Kidney (tissue), 14 donors: ENCODE results near the gene C3orf20. TPM values are rescaled to one million over a fixed set of nuclear protein-coding genes. Genes with fewer than 3 reads are reported as not detected.

ENCODE experiments used
- DNase-seq, 5 donors: peaks; one replicate each; pipeline ENCODE4 v3.0.0-alpha.2; 2013 to 2020
- FAIRE-seq: peaks from 2 replicates; lab custom pipeline; 2012; peaks lifted over from hg19 to GRCh38; lab: Jason Lieb, UNC
- H3K27ac ChIP-seq, 2 donors: one replicate each; pipeline ENCODE4 v1.7.0; 2013; ENCODE audit warnings: low read depth in 2 of 2, low read length in 2 of 2, inconsistent platforms in 1 of 2
- H3K27me3 ChIP-seq: one replicate; pipeline ENCODE4 v1.7.1; 2013; ENCODE audit warnings: low read length, inconsistent platforms; ENCODE audit not compliant: control insufficient read depth, insufficient read depth
- H3K36me3 ChIP-seq, 3 donors: one replicate each; pipeline versions ENCODE4 v1.7.0 to v1.7.1; 2013; ENCODE audit warnings: low read length in 3 of 3, control low read depth in 1 of 3, inconsistent platforms in 1 of 3; ENCODE audit not compliant: insufficient read depth in 3 of 3, control insufficient read depth in 2 of 3
- H3K4me1 ChIP-seq, 3 donors: one replicate each; pipeline versions ENCODE4 v1.7.0 to v1.7.1; 2013; ENCODE audit warnings: low read length in 3 of 3, inconsistent platforms in 1 of 3, low read depth in 1 of 3; ENCODE audit not compliant: control insufficient read depth in 2 of 3, insufficient read depth in 2 of 3
- H3K4me3 ChIP-seq, 3 donors: one replicate each; pipeline versions ENCODE4 v1.7.0 to v1.8.1; 2013; ENCODE audit warnings: low read length in 3 of 3, control low read depth in 1 of 3, inconsistent platforms in 1 of 3
- H3K9ac ChIP-seq, 3 donors: one replicate each; pipeline versions ENCODE4 v1.7.0 to v1.7.1; 2013; ENCODE audit warnings: low read length in 3 of 3, control low read depth in 1 of 3, inconsistent platforms in 1 of 3
- H3K9me3 ChIP-seq, 3 donors: one replicate each; pipeline versions ENCODE4 v1.7.0 to v1.7.1; 2013; ENCODE audit warnings: low read length in 3 of 3, control low read depth in 1 of 3, inconsistent platforms in 1 of 3; ENCODE audit not compliant: control insufficient read depth in 2 of 3, insufficient read depth in 1 of 3
- CTCF ChIP-seq: IDR thresholded peaks from 3 replicates; pipeline ENCODE4 v1.5.1; 2012; ENCODE audit warnings: mild to moderate bottlenecking, moderate library complexity, borderline replicate concordance; ENCODE audit not compliant: insufficient read depth; ENCODE audit errors: extremely low read depth
- intact Hi-C: fragments of 100-400 bp; cut with DNase I; formaldehyde crosslinking; loops from one replicate; pipeline ENCODE4 v1.11.1; 2022
- polyA plus RNA-seq: library from polyadenylated mRNA; stranded (reverse); fragments of 350-450 nt; fragmentation: Illumina TruSeq; extraction: RNeasy Lipid Tissue Mini Kit (QIAGEN cat#74804); gene quantifications from one replicate; pipeline ENCODE4 v1.2.3, GENCODE V29; 2014; ENCODE audit warnings: low read depth, low replicate concordance; ENCODE audit not compliant: insufficient read depth
- total RNA-seq: library from RNA; stranded (reverse); fragmentation: NEBNext Ultra II Directional; extraction: Animal tissue kit (Norgen Biotek cat#: 25700); gene quantifications from one replicate; pipeline ENCODE4 v1.2.1, GENCODE V29; 2021
- donor health status: control.
- donor health status: control.
- donor health status: control.
- donor health status: control.
- donor health status: control.
- donor health status: DM: yes; HTN: yes; CAD: no.
- donor health status: Normal renal cell carcinoma (clear cell type).

The C3orf20 gene
- total and polyA plus RNA-seq, 2 donors from 2014 or later: 0.16 TPM; not detected in 1

- no peak for TF ChIP-seq CTCF
- intact Hi-C loops: no loop called here
- H3K9ac ChIP-seq: no peak overlapping the region
- peak overlapping the region in 1 of 2 donors; percentile 39 for H3K27ac ChIP-seq
- H3K36me3 ChIP-seq: no peaks in the 10 kb centered on the region
- FAIRE-seq (no peak), DNase-seq (no peak)
- H3K4me3 ChIP-seq: peak overlapping the region; percentile 37 to 80 (median 71)
- no peaks in the 10 kb centered on the region for H3K9me3 ChIP-seq
- H3K27me3 ChIP-seq: peaks cover 5% of the 10 kb centered on the region
- H3K4me1 ChIP-seq: peaks cover 0 to 13% (median 7%) of the 10 kb centered on the region in 3 donors
Observed at GRCh38 chr3:14812196-14812790, 137.4 kb downstream of the C3orf20 start.

- Histone ChIP-seq H3K36me3 (no peaks in the 10 kb centered on the region), H3K4me3 (no peak overlapping the region), H3K4me1 (peaks cover 0 to 10% (median 7%) of the 10 kb centered on the region in 3 donors), H3K27me3 (peaks cover 2% of the 10 kb centered on the region), H3K9me3 (no peaks in the 10 kb centered on the region), H3K27ac (no peak overlapping the region), H3K9ac (no peak overlapping the region)
- DNase-seq (no peak), FAIRE-seq (no peak)
- intact Hi-C loops: no loop called here
- no peak for TF ChIP-seq CTCF
Observed at GRCh38 chr3:14814411-14814871, 139.5 kb downstream of the C3orf20 start.

- Histone ChIP-seq H3K9me3 (no peaks in the 10 kb centered on the region), H3K4me3 (no peak overlapping the region), H3K36me3 (no peaks in the 10 kb centered on the region), H3K27me3 (no peaks in the 10 kb centered on the region), H3K4me1 (peaks cover 0 to 5% (median 2%) of the 10 kb centered on the region in 3 donors), H3K27ac (no peak overlapping the region), H3K9ac (no peak overlapping the region)
- intact Hi-C loops: no loop called here
- TF ChIP-seq CTCF: no peak
- DNase-seq (no peak), FAIRE-seq (no peak)
Observed at GRCh38 chr3:14816359-14816758, 141.4 kb downstream of the C3orf20 start.
